HCT116 (cell line): ENCODE data around the gene SPX. TPM values are rescaled to one million over a fixed set of nuclear protein-coding genes. Genes with fewer than 3 reads are reported as not detected.

Experiments used
- ATAC-seq: fragments of 200-7000 bp; cut with Tn5 transposase; 2 replicates; pipeline ENCODE4 v1.9.1; 2020; ENCODE audit warnings: mild to moderate bottlenecking, moderate library complexity
- BruUV-seq: library from RNA; stranded (reverse); fragments of 400-500 nt; replicated peaks from 2 replicates; lab custom pipeline; 2021; lab: Mats Ljungman, UMichigan
- CTCF ChIA-PET: fragments of 300-600 bp; sonication (Branson Sonifier 250); formaldehyde crosslinking; loops from one replicate; lab custom pipeline; 2021; ENCODE audit warnings: antibody characterized with exemption; lab: Charles Lee
- POLR2A ChIA-PET: fragments of 300-600, 350-600 bp; sonication (Branson Sonifier 250); formaldehyde crosslinking; loops from one replicate; lab custom pipeline; 2021; ENCODE audit warnings: antibody characterized with exemption; lab: Charles Lee
- RAD21 ChIA-PET, 2 experiments: fragments of 300-600 bp; sonication (Branson Sonifier 250); formaldehyde crosslinking; loops; one replicate each; lab custom pipeline; 2023; ENCODE audit warnings: low total read pairs in 2 of 2; ENCODE audit not compliant: uncharacterized antibody in 2 of 2, unreplicated experiment in 2 of 2, low non-redundant PET in 1 of 2; lab: Charles Lee
- DNase-seq: peaks from one replicate; pipeline ENCODE4 v3.0.0-alpha.2; 2010; ENCODE audit warnings: low read depth, low spot score
- H2AFZ ChIP-seq: fragments of 200-600 bp; shearing (Covaris generic), sonication (generic); 2 replicates; pipeline ENCODE4 v1.6.1; 2017; ENCODE audit warnings: low read depth, mixed run types, mixed read lengths, antibody characterized with exemption, low read length; ENCODE audit not compliant: poor library complexity, severe bottlenecking
- H3K27ac ChIP-seq: 2 replicates; pipeline ENCODE4 v1.5.1; 2012; ENCODE audit warnings: low read depth, low read length
- H3K27me3 ChIP-seq: fragments of 200-600 bp; sonication (generic); 2 replicates; pipeline ENCODE4 v1.6.1; 2016; ENCODE audit warnings: mixed run types, low read length, mixed read lengths; ENCODE audit not compliant: insufficient read depth
- H3K36me3 ChIP-seq, 2 experiments: fragments of 200-500 bp in 1 of 2; fragments of 200-600 bp in 1 of 2; sonication (Bioruptor generic) in 1 of 2; sonication (generic) in 1 of 2; 2 replicates each; pipeline versions ENCODE4 v1.5.1 to v1.6.1; 2014 to 2016; ENCODE audit warnings: low read length in 2 of 2, inconsistent platforms in 1 of 2, mixed read lengths in 1 of 2, mixed run types in 1 of 2; ENCODE audit not compliant: insufficient read depth in 2 of 2, control insufficient read depth in 1 of 2
- H3K4me1 ChIP-seq, 2 experiments: fragments of 200-600 bp in 1 of 2; sonication (generic) in 1 of 2; 2 replicates each; pipeline versions ENCODE4 v1.5.1 to v1.6.1; 2012 to 2017; ENCODE audit warnings: low read length in 2 of 2, inconsistent platforms in 1 of 2, mild to moderate bottlenecking in 1 of 2, mixed read lengths in 1 of 2, mixed run types in 1 of 2, moderate library complexity in 1 of 2; ENCODE audit not compliant: insufficient read depth in 2 of 2, control insufficient read depth in 1 of 2
- H3K4me2 ChIP-seq: fragments of 200-600 bp; sonication (generic); 2 replicates; pipeline ENCODE4 v1.6.1; 2017; ENCODE audit warnings: mixed run types, low read length, mixed read lengths
- H3K4me3 ChIP-seq, 2 experiments: fragments of 200-600 bp in 1 of 2; sonication (generic) in 1 of 2; replicated peaks in 1 of 2; 2 replicates each; pipeline ENCODE4 v1.5.1; 2011 to 2016; ENCODE audit warnings: low read length in 2 of 2, control low read depth in 1 of 2, low read depth in 1 of 2, mild to moderate bottlenecking in 1 of 2, mixed read lengths in 1 of 2, mixed run types in 1 of 2
- H3K79me2 ChIP-seq: fragments of 200-600 bp; sonication (generic); 2 replicates; pipeline ENCODE4 v1.6.1; 2017; ENCODE audit warnings: mild to moderate bottlenecking, mixed run types, low read length, moderate library complexity, mixed read lengths; ENCODE audit not compliant: insufficient read depth
- H3K9ac ChIP-seq: fragments of 200-600 bp; sonication (generic); 2 replicates; pipeline ENCODE4 v1.6.1; 2016; ENCODE audit warnings: low read length, mixed read lengths
- H3K9me2 ChIP-seq: fragments of 200-600 bp; sonication (generic), shearing (Covaris generic); 2 replicates; pipeline ENCODE4 v1.6.1; 2017; ENCODE audit warnings: mixed run types, mild to moderate bottlenecking, moderate library complexity; ENCODE audit not compliant: insufficient read depth
- H3K9me3 ChIP-seq, 2 experiments: fragments of 200-500 bp in 1 of 2; fragments of 200-600 bp in 1 of 2; sonication (Bioruptor generic) in 1 of 2; sonication (generic) in 1 of 2; 2 replicates each; pipeline ENCODE4 v1.6.1; 2014 to 2017; ENCODE audit warnings: low read length in 2 of 2, mixed read lengths in 2 of 2, inconsistent platforms in 1 of 2, low read depth in 1 of 2, mild to moderate bottlenecking in 1 of 2, mixed run types in 1 of 2, moderate library complexity in 1 of 2; ENCODE audit not compliant: control insufficient read depth in 1 of 2, insufficient read depth in 1 of 2
- H4K20me1 ChIP-seq: fragments of 200-600 bp; sonication (generic), shearing (Covaris generic); 2 replicates; pipeline ENCODE4 v1.6.1; 2017; ENCODE audit warnings: mixed run types, mild to moderate bottlenecking, moderate library complexity; ENCODE audit not compliant: insufficient read depth
- EGR1 ChIP-seq: IDR thresholded peaks from 2 replicates; pipeline ENCODE4 v1.6.1; 2012; ENCODE audit warnings: low read depth
- ELF1 ChIP-seq: IDR thresholded peaks from 2 replicates; pipeline ENCODE4 v1.6.1; 2012; ENCODE audit warnings: low read depth, borderline replicate concordance
- FOSL1 ChIP-seq: IDR thresholded peaks from 2 replicates; pipeline ENCODE4 v1.6.1; 2012; ENCODE audit warnings: low read depth
- JUND ChIP-seq: IDR thresholded peaks from 2 replicates; pipeline ENCODE4 v1.6.1; 2012
- POLR2A ChIP-seq: IDR thresholded peaks from 2 replicates; pipeline ENCODE4 v1.7.0; 2011; ENCODE audit warnings: borderline replicate concordance; ENCODE audit not compliant: insufficient read depth, insufficient read length; ENCODE audit errors: extremely low read depth
- RAD21 ChIP-seq: IDR thresholded peaks from 2 replicates; pipeline ENCODE4 v1.6.1; 2012; ENCODE audit warnings: low read depth, mild to moderate bottlenecking
- SIN3A ChIP-seq: IDR thresholded peaks from 2 replicates; pipeline ENCODE4 v1.6.1; 2012; ENCODE audit warnings: low read depth
- SRF ChIP-seq: IDR thresholded peaks from 2 replicates; pipeline ENCODE4 v1.6.1; 2012; ENCODE audit warnings: low read depth
- TCF7L2 ChIP-seq: IDR thresholded peaks from 2 replicates; pipeline ENCODE4 v1.7.0; 2011; ENCODE audit warnings: borderline replicate concordance, inconsistent platforms; ENCODE audit not compliant: insufficient read depth, insufficient read length; ENCODE audit errors: extremely low read depth
- ZFX ChIP-seq: fragments of 450-650 bp; IDR thresholded peaks from 2 replicates; pipeline ENCODE4 v1.6.1; 2017
- ZNF274 ChIP-seq: fragments of 200-500 bp; sonication (Bioruptor generic); IDR thresholded peaks from 2 replicates; pipeline ENCODE4 v1.6.1; 2014; ENCODE audit warnings: mild to moderate bottlenecking, low read depth, low read length, inconsistent platforms
- intact Hi-C: fragments of 100-400 bp; cut with micrococcal nuclease; formaldehyde crosslinking; loops from 2 replicates; pipeline ENCODE4 v1.10.0; 2022
- total RNA-seq: library from RNA; stranded (reverse); gene quantifications from one replicate; pipeline ENCODE4 v1.2.1, GENCODE V29; 2021; ENCODE audit not compliant: unreplicated experiment
- TF ChIP-seq, protein P1 (sequence below), 3 experiments: fragments of 200-600 bp in 1 of 3; sonication (generic) in 1 of 3; IDR thresholded peaks in 2 of 3; conservative IDR thresholded peaks in 1 of 3; 2 replicates each; pipeline ENCODE4 v1.5.1; 2012 to 2017; ENCODE audit warnings: low read depth in 2 of 3, low read length in 2 of 3, antibody characterized with exemption in 1 of 3, borderline replicate concordance in 1 of 3, control low read depth in 1 of 3, mild to moderate bottlenecking in 1 of 3, mixed read lengths in 1 of 3, mixed run types in 1 of 3, moderate library complexity in 1 of 3; ENCODE audit not compliant: insufficient read depth in 1 of 3
- TF ChIP-seq, protein P2 (sequence below): IDR thresholded peaks from 2 replicates; pipeline ENCODE4 v1.6.1; 2011; ENCODE audit warnings: mild to moderate bottlenecking, low read length, moderate library complexity; ENCODE audit not compliant: insufficient replicate concordance; ENCODE audit errors: extremely low read depth

Gene SPX
- total RNA-seq, 1 experiment from 2014 or later, result 0.76 TPM

DNA sequence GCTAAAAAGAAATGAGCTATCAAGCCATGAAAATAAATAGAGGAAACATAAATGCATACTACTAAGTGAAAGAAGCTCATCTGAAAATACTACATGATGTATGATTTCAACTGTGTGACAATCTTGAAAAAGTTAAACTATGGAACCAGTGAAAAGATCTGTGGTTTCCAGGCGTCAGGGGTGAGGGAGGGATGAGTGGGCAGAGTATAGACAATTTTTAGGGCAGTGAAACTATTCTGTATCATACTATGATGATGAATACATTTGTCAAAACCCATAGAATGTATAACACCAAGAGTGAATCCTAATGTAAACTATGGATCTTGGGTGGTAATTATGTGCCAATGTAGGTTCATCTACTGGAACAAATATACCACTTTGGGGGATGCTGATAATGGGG lies 21.3 kb downstream of the SPX start:
- H3K4me2 ChIP-seq, result no peak overlapping the region
- DNase-seq (no peak), ATAC-seq (no peak)
- H3K27me3 ChIP-seq, result no peaks in the 10 kb centered on the region
- ChIA-PET POLR2A (no interaction called here), RAD21 (no interaction called here), CTCF (no interaction called here)
- intact Hi-C loops, result no loop called here
- H3K9me2 ChIP-seq, result no peaks in the 10 kb centered on the region
- H3K9ac ChIP-seq, result no peak overlapping the region
- no peaks in the 10 kb centered on the region for H3K4me1 ChIP-seq
- TF ChIP-seq ZFX (no peak), EGR1 (no peak)
- no peaks in the 10 kb centered on the region for H3K9me3 ChIP-seq
- no peak overlapping the region for H2AFZ ChIP-seq
- no peak overlapping the region for H3K27ac ChIP-seq
- H3K36me3 ChIP-seq, result no peaks in the 10 kb centered on the region
- no peaks in the 10 kb centered on the region for H4K20me1 ChIP-seq
- no TSS peak for BruUV-seq
- H3K4me3 ChIP-seq, result no peak overlapping the region
- no peaks in the 10 kb centered on the region for H3K79me2 ChIP-seq

DNA sequence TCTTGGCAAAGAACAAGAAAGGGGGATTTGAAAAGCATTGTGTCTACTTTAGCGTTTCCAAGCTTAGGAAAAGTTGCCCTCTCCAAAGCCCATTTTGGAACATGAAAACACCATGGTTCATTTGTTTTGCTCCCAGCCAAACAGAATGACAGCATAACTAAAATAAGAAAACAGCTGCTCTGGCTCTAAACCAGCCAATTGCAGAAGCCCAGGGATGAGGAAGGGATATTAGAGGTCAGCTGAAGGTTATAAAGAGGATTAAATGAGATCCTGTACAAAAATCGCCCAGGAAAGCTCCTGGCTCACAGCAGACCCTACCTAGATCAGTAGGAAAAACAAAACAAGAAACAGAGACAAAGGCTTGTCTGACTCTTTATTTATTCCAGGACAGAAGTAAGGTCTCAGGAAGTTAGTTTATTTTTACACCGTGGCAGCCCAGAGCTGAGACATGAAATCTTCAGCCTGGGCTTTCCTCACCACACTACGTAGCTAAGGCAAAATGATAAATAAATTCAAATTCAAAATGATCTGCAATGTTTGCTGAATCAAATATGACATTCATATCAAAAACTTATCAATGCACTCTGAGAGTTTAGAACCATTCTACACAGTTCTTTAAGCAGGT lies 25.9 kb downstream of the SPX start:
- H3K79me2 ChIP-seq, result no peaks in the 10 kb centered on the region
- no peak overlapping the region for H2AFZ ChIP-seq
- no TSS peak for BruUV-seq
- H3K36me3 ChIP-seq, result no peaks in the 10 kb centered on the region
- no peak overlapping the region for H3K4me2 ChIP-seq
- no peaks in the 10 kb centered on the region for H3K9me3 ChIP-seq
- H3K27ac ChIP-seq, result no peak overlapping the region
- no peaks in the 10 kb centered on the region for H3K27me3 ChIP-seq
- RAD21 ChIA-PET, result no interaction called here
- no peak for ATAC-seq
- no peaks in the 10 kb centered on the region for H3K4me1 ChIP-seq
- H4K20me1 ChIP-seq, result no peaks in the 10 kb centered on the region
- H3K4me3 ChIP-seq, result no peak overlapping the region
- no peaks in the 10 kb centered on the region for H3K9me2 ChIP-seq
- no peak for DNase-seq
- intact Hi-C loops, result no loop called here
- CTCF ChIA-PET, result no interaction called here
- no peak overlapping the region for H3K9ac ChIP-seq
- POLR2A ChIA-PET, result no interaction called here
- TF ChIP-seq ZNF274, result no peak
- no peak for TF ChIP-seq SIN3A
- TF ChIP-seq, protein P1, sequence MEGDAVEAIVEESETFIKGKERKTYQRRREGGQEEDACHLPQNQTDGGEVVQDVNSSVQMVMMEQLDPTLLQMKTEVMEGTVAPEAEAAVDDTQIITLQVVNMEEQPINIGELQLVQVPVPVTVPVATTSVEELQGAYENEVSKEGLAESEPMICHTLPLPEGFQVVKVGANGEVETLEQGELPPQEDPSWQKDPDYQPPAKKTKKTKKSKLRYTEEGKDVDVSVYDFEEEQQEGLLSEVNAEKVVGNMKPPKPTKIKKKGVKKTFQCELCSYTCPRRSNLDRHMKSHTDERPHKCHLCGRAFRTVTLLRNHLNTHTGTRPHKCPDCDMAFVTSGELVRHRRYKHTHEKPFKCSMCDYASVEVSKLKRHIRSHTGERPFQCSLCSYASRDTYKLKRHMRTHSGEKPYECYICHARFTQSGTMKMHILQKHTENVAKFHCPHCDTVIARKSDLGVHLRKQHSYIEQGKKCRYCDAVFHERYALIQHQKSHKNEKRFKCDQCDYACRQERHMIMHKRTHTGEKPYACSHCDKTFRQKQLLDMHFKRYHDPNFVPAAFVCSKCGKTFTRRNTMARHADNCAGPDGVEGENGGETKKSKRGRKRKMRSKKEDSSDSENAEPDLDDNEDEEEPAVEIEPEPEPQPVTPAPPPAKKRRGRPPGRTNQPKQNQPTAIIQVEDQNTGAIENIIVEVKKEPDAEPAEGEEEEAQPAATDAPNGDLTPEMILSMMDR (IDR thresholded peaks at IDR 0.05 in 2 of 3, conservative IDR thresholded peaks at IDR 0.05 in 1 of 3; ENCODE audit: borderline replicate concordance in 1 of 3, insufficient read depth in 1 of 3, low read depth in 2 of 3, low read length in 2 of 3), result no peak
- no peak for TF ChIP-seq JUND
- TF ChIP-seq FOSL1, result no peak
- TF ChIP-seq ZFX, result no peak
- no peak for TF ChIP-seq ELF1
- TF ChIP-seq, protein P2, sequence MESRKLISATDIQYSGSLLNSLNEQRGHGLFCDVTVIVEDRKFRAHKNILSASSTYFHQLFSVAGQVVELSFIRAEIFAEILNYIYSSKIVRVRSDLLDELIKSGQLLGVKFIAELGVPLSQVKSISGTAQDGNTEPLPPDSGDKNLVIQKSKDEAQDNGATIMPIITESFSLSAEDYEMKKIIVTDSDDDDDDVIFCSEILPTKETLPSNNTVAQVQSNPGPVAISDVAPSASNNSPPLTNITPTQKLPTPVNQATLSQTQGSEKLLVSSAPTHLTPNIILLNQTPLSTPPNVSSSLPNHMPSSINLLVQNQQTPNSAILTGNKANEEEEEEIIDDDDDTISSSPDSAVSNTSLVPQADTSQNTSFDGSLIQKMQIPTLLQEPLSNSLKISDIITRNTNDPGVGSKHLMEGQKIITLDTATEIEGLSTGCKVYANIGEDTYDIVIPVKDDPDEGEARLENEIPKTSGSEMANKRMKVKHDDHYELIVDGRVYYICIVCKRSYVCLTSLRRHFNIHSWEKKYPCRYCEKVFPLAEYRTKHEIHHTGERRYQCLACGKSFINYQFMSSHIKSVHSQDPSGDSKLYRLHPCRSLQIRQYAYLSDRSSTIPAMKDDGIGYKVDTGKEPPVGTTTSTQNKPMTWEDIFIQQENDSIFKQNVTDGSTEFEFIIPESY, result no peak
- no peak for TF ChIP-seq TCF7L2
- TF ChIP-seq POLR2A, result no peak
- no peak for TF ChIP-seq SRF
- TF ChIP-seq RAD21, result no peak
